AG08396 (cell line): Measurements from ENCODE around the gene LRP1B.
"Not testable (repeated sequence)": the region's sequence is repeated elsewhere in the genome, so short reads cannot be mapped to it uniquely, and the experiment has no call there.

Source experiments
- DNase-seq: peaks from one replicate; pipeline ENCODE4 v3.0.0; 2012; ENCODE audit warnings: low spot score, mixed read lengths

Gene LRP1B

DNA sequence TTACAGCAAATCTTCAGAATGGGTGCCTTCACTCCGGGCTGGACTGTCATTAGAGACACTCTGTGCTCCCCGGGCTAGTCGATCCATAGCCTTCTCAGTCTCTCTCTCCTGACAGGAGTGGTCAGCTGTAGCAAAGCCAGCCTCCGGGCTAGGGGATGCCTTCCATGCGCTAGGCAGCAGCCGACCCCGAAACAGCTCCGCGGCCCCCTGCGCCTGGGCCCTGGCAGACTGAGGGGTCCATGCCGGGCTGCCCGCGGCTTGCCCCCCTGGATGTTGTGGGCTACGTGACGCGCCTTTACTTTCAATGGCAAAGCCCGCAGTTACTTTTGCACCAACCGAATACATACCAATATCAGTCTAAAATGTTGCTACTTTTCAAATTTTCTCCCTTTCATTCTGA lies 1447.2 kb downstream of the LRP1B start:
- DNase-seq, result no peak

DNA sequence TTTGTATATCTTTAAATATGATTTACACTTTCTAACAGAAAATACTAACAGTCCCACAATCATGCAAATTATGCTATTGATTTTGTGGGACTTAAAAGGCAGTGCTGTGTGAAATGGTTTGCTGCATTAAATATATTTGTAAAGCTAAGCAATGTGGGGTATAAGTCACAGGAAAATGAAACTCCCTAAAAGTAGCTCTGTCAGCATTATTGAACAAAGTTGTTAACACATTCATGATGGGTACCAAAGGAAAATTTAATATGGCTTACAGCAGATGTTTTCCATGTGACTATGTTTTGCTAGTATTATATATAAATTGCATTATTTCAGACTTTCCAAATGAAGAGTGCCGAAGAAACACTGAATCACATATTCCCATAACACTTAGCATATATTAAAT lies 1450.0 kb downstream of the LRP1B start:
- DNase-seq, result no peak

DNA sequence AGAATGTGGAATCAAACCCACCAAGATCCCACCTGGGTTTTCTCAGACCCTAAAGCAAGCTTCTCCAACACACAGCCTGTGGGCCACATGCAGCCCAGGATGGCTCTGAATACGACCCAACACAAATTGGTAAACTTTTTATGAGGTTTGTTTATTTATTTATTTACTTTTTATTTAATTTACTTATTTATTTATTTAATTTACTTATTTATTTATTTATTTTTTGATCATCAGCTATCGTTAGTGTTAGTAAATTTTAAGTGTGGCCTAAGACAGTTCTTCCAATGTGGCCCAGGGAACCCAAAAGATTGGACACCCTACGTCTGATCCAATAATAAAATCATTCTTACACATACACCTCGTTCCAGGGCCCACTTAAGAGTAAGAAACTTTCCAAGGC lies 1451.1 kb downstream of the LRP1B start:
- DNase-seq, result no peak

DNA sequence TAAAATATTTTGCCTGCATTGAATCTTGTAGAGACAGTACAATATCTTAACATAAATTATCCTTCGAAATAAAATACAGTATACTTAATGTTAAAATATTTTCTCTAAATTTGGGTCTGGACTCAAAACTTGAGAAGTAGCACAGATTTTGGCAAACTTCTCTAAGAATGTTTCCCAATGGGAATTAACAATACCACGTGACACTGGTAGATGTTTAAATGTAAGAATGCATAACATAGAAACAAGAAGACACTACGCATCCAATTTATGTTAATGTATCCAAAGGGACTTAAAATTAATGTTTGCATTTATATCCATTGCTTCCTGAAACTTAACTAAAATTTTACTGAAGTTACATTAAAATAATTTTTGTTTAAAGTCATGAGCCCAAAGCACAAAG lies 1460.9 kb downstream of the LRP1B start:
- DNase-seq, result no peak

DNA sequence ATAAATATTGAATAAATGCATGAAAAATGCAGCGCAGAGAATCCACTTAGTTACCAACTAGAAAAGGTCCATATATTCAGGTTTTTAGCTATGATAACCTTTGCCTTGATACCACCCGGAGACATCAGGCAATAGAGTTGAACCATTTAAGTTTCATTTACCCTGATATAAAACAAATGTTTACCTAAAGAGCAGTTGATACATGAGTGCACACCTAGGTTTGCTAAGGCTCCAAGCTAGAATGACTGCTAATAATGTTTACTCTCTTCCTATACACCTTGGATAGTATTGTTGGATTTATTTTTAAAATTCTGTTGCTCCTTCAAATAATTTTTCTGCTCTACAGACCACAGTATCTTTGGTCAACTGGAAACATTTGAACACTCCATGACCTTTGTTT lies 1463.6 kb downstream of the LRP1B start:
- DNase-seq, result no peak

DNA sequence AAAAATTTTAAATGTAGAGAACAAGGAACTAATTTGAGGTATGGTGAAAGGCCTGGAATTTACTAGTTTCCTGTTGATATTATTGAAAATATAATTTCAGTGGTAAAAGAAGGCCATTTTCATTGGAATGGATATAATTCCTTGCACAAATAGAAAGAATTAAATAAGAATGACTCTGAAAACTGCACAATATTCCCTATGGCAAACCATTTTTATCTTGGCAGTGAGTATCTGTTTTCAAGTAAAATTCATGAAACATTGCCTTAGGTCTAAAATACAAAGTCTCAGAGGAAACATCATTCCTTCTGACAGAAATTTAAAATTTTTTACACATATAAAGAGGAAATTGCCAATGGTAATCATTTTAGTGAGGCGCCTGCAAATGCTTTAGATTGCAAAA lies 1468.3 kb downstream of the LRP1B start:
- DNase-seq, result no peak

DNA sequence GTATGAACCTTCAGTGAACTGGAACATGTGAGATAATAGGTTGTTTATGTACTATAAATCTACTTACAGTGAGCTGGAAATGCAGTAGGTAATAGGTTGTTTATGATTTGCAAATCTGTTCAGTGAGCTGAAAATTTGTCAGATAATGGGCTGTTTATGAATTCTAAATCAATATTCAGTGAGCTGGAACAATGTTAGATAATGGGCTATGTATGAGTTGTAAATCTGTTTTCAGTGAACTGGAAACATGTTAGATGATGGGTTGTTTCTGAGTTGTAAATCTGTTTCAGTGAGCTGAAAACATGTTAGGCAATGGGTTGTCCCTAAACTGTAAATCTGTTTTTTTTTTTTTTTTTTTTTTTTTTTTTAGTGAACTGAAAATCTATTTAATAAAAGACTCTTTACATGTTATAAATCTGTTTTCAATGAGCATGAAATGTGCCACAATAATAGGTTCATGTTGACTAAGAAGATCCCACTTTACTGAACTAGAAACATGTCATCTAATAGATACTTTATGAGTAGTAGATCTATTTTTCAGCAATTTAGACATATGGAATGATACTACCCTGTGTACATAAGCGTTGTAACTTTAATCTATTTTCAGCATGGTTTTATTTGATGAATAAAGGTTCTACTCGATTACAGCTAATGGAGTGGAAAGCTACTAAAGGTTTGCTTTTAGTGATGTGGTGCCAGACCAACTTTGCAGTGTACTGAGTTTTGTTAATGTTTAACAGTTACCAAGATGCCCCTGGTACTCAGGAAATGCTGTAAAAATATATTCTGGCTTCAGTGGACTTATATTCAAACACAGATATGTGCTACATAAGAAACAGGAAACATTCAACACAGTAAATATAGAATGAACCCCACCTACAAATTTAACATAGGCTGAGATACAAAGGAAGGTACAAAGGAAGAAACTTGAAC lies 1471.8 kb downstream of the LRP1B start:
- no peak for DNase-seq

DNA sequence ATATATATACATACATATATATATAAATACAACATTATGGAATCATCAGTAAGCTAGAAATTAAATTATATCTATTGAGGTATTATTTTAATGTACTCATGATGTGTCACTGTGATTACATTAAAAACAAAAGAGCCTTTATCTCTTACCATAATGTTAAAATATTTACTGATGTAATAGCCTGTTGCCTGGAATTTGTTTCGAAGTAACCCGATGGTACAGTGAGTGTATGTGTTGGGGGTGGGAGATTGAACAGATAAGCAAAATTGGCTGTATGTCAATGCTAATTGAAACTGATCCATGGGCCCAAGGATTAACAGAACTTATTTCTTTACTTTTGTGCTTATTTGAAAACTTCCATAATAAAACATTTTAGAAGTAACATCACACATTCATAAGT lies 1473.2 kb downstream of the LRP1B start:
- no peak for DNase-seq

DNA sequence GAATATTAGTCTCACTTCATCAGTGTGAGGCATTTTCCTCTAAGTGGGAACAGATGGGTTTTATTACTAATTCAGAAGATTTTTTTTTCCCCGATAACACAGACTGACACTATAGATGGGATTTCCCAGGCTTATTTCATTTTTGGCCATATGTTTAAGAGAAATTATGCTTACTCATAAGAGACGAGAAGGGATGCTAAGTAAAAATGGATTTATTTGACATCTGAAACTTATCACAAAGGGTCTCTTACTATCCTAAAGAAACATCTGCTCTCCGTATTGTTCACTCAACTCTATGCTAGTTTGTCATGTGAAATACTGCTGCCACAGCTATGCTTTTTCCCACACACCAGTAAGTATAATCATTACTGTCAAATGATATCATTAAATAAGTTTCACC lies 1476.3 kb downstream of the LRP1B start:
- no peak for DNase-seq

DNA sequence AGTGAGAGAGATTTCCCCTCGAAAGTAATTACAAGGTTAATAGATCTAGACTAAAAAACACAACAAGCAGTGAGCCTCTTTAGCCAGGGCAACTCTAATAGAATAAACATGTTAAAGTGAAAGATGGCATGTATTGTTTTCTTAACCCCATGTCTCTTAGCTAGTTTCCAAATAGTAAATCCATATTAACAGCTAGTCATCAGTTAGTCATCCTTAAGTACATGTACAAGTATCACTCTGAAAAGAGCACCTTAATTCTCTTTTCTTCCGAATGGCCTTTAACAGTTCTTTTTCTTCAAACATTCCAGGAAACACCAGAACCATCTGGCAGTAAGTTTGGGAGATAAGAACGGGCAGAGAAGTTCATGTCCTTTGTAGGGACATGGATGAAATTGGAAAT lies 1480.0 kb downstream of the LRP1B start:
- no peak for DNase-seq

DNA sequence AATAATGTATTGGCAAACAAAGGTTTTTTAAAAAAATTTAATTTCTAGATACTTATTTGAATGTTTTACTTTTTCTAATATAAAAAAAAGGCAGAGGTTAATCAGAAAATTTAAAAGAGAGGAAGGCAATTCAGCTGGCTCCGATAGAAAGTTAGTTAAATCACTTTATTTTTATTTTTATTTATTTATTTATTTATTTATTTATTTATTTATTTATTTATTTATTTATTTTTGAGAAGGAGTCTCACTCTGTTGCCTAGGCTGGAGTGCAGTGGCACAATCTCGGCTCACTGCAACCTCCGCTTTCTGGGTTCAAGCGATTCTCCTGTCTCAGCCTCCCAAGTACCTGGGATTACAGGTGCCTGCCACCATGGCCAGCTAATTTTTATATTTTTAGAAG lies 1480.7 kb downstream of the LRP1B start:
- not testable (repeated sequence) for DNase-seq

DNA sequence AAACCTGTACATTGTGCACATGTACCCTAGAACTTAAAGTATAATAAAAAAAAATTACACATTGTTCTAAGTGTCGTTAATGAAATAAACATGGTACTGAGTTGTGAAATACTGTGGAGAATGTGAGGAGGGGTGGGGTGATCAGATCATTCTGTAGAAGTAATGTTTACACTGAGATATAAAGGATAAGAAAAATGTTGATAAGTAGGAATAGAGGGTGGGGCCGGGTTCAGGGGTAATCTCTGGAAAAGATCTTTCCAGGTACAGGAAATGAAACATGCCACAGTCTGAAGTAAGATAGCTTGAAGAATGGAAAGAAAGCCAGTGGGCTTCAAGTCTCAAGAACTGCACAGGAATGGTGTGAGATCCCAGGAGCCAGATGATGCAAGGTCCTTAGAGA lies 1482.4 kb downstream of the LRP1B start:
- DNase-seq, result no peak

DNA sequence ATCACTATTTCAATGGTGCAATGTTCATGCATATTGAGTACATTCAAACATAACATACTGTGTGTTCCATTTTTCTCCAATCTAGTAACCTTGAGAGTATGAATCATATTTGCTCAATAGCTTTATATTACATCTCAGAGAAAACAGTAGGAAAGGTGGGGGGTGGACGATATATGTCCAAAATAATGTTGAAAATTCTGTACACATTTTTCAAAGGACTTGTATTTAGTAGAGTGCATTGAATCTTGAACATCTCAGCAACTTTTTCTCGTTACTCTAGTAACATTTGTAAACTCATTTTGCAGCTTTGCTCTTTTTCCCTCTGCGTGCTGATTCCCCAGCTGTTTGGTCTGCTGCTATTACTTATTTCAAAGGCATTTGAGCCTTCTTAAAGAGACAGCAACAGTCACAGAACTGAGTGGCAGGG lies 1487.0 kb downstream of the LRP1B start:
- no peak for DNase-seq

DNA sequence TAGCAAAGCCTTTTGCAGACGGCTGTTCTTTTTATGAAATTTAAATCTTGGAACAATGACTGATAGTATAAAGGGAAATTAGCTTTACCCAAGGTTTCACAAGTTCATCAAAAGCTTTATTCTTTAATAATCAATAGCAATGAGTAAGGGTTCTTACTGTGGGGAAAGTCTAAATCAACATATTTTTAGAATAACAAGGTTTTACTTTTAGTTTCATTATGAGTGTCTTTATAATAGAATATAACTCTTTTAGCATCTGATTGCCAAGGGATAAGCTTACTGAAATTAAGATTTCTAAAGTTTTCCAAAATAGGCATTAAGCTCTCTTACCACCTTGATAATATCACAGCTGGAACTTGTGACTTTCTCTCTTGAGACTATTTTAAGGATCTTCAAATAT lies 1489.7 kb downstream of the LRP1B start:
- DNase-seq, result no peak

DNA sequence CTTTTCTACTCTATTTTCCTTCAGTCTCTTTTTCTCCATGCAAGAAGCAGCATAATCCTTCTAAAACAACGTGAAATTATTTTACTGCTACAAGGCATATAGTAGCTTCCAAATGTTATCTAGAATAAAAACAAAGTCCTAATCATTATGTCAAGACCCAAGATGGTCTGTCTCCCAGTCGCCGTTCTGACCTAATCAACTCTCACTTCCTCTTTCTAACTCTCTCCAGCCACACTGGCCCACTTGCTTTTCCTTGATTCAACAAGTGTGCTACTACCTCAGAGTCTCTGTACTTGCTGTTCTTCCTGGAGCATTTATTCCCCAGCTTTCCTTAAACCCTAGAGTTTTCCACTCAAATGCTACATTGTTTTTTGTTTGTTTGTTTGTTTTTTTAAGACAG lies 1491.2 kb downstream of the LRP1B start:
- DNase-seq, result no peak

DNA sequence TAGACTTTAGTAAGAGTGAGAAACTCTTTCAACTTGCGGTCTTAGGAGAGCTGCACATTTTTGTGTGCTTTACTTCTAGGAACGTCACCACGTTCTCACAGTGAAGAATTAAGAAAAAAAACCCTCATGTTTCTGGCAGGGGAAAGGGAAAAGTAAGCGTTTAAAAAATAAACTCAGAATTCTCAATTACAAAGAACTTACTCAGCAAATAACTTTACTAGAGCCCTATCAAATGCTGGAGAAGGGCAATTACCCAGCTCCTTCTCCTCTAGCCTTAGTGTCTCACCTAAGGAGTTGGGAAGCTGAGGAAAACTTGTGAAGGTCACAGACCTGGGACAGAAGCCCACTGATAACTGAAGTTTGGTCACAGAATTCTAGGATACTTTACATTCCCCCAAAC lies 1500.3 kb downstream of the LRP1B start:
- no peak for DNase-seq

DNA sequence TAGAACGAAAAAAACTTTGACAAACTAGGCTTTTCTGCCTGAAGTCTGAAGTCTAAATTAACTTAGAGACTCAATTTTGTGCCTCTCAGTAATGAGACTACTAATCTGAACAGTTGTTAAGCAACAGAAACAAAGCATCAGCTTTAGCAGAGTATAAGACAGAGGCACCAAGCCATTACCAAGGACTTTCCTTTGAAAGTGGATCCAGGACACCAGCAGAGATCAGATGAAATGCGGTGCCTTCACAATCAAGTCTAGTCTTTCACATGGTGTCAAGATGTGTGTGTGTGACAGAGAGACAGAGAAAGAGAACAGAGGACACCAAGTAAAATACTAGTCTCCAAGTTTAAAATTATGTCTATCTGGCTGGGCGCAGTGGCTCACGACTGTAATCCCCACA lies 1502.9 kb downstream of the LRP1B start:
- no peak for DNase-seq

DNA sequence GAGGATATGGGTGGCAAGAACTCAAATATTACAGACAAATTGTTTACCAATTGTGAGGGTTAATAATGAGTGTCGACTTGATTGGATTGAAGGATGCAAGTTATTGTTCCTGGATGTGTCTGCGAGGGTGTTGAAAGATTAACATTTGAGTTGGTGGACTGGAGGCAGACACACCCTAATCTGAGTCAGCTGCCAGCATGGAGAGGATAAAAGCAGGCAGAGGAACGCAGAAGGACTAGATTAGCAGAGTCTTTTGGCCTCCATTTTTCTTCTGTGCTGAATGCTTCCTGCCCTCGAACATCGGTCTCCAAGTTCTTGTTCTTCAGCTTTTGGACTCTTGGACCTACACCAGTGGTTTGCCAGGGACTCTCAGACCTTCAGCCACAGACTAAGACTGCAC lies 1503.7 kb downstream of the LRP1B start:
- DNase-seq, result no peak

DNA sequence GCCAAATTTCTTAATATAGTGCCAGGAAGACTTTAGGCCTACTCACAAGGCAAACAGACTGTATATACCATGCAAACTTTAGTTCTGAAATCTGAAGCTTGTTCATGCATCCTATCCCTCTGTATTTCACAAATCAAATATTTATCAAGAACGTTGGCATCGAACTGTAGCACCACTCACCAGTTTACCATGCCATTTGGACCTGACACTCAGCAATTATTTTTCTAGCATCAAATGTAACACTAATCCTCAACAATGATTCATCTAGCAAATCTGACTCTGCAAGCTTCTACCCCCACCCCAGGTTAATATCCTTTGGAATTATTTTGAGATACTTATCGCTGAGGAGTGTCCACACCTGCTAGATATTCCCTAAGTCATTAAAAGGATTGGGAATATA lies 1506.6 kb downstream of the LRP1B start:
- DNase-seq, result no peak

DNA sequence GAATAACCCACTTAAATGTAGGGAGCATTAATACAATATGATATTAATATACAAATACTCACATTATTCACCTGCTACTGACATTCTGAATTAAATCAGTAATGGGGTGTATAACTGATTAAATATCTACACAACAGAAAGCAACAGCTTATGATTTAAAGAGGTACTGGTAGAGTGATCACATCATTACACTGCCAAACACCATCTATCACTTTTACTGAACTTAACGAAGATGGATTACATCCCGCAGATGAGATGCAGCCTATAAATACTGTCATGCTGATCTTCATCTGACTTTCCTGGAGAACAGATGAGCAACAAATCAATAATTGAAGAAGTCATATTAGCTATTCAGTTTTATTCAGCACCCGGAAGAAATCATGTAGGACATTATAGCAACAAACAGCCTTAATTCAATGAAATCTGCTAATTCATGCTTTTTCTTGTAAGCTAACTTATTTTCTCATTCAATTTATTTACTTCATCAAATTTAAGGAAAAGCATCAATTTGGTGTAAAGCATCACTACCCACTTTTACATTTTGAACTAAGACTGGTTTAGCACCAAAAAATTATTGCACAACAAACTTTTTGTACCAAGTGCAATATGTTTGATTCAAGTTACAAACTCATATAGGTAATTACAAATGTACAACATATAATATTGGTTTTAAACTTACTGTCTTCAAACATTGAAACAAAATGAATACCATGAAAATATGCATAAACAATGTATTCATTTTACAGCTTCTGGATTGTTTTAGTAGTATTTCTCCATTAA lies 1509.0 kb downstream of the LRP1B start:
- no peak for DNase-seq

DNA sequence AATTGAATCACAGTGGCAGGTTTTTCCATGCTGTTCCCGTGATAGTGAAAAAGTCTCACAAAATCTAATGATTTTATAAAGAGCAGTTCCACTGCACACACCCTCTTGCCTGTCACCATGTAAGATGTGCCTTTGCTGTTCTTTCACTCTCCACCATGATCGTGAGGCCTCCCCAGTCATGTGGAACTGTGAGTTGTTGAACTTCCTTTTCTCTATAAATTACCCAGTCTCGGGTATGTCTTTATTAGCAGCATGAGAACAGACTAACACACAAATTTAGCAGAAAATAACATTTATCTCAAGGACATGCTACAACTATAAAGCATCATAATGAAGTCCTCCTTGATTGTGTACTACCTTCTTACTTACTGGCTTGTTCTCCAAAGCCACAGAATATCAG lies 1526.0 kb downstream of the LRP1B start:
- no peak for DNase-seq

DNA sequence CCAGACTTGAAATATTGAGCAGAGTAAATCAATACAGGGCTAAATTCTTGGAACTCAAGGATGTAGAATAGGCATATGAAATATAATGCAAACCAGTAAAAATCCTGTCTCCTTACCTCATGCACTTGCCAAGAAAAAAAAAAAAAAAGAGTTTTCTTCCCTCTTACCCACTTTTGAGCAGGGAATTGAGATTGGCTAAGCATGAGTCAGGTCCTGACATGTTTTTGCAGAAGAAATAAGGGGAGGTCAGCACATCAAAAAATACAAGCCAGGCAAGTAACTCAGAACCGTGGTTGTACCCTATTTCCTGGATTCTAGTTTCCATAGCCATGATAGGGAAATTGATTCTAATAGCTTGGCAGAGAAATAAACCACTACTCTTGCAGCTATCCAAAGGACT lies 1526.7 kb downstream of the LRP1B start:
- DNase-seq, result no peak

DNA sequence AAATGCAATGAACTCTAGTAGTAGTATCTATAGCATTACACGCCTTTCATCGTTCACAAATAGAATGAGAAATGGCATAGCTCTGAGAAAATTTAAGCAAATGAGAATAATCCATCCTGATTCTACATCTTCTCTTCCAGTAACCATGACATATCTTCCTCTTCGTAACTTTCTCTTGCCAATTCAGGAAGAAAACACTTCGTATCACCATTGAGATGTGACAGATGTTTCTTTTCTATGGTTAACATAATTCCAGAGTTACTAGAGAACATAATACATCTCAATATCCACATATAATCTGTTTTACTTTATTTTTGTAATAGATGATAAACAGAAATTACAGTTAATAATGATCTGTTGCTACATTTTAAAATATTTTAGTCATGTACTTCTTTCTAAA lies 1527.4 kb downstream of the LRP1B start:
- no peak for DNase-seq
